ENCODE data around the gene INPP5A.

- TF ChIP-seq CTCF (IDR thresholded peaks at IDR 0.05) (no peak), EZH2 (IDR thresholded peaks at IDR 0.05) (no peak)
Observed at GRCh38 chr10:132582137-132582536, 44.5 kb downstream of the INPP5A start.
